KOPT-K1 (cell line): ENCODE results near the gene FBXL17.
A peak's percentile ranks its signal among the peaks of the same experiment; 100 is the strongest.

Experiments
- H3K27ac ChIP-seq: fragments of 200-600 bp; sonication (generic); 2 replicates; pipeline ENCODE4 v1.5.1; 2016; ENCODE audit warnings: antibody characterized with exemption, mild to moderate bottlenecking, low read depth, low read length; ENCODE audit not compliant: poor library complexity, severe bottlenecking
- H3K36me3 ChIP-seq: fragments of 200-600 bp; sonication (generic); 2 replicates; pipeline ENCODE4 v1.5.1; 2017; ENCODE audit warnings: antibody characterized with exemption, mild to moderate bottlenecking, low read length, moderate library complexity; ENCODE audit not compliant: insufficient read depth
- H3K9me3 ChIP-seq: fragments of 200-600 bp; sonication (generic); 2 replicates; pipeline ENCODE4 v1.5.1; 2017; ENCODE audit warnings: antibody characterized with exemption, low read length, mild to moderate bottlenecking; ENCODE audit not compliant: insufficient read depth, poor library complexity, severe bottlenecking

Gene FBXL17

DNA sequence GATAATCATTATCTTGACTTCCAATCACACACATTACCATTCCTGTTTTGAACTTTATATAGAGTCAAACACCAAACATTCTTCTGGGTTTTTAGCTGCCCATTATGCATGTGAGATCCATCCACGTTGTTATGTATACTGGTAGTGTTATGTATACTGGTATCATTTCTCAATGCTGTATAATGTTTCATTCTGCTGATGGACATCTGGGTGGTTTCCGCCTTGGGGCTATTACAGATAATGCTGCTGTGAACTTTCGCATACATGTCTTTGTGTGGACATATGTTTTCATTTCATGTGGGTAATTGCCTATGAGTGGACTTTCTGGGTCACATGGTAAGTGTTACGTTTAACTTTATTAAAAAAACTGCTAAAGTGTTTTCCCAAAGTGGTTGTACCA, 493.4 kb downstream of the FBXL17 start:
- Histone ChIP-seq H3K27ac (no peak overlapping the region), H3K9me3 (no peaks in the 10 kb centered on the region), H3K36me3 (no peaks in the 10 kb centered on the region)

GRCh38 chr5:107887166-107887943, 494.5 kb downstream of the FBXL17 start:
- H3K9me3 ChIP-seq: no peaks in the 10 kb centered on the region
- peak overlapping the region; percentile 61 for H3K27ac ChIP-seq
- H3K36me3 ChIP-seq: no peaks in the 10 kb centered on the region

GRCh38 chr5:107885601-107886000, 496.3 kb downstream of the FBXL17 start:
- no peaks in the 10 kb centered on the region for H3K36me3 ChIP-seq
- H3K27ac ChIP-seq: peak overlapping the region; percentile 56

DNA sequence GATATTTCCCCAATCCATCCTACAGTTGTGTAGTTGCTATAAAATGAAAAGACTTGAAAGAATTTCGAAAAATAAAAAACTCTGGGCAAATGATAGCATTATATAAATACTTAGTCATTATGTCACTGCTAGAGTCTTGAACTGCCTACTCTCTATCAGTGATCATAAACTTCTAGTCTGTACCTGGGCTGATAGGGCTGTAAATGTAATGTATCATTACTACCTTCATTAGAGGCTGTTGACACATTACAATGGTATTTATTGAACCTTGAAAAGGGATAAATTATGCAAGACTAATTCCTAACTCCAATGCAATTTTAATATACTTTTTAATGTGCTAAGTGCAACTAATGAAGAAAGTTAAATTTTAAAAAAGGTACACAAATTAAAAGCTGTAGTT, 497.0 kb downstream of the FBXL17 start:
- peak overlapping the region; percentile 56 for H3K27ac ChIP-seq
- H3K36me3 ChIP-seq: no peaks in the 10 kb centered on the region
- no peaks in the 10 kb centered on the region for H3K9me3 ChIP-seq

More at GRCh38 chr5:107885601-107886000, 496.3 kb downstream of the FBXL17 start:
- no peaks in the 10 kb centered on the region for H3K9me3 ChIP-seq

- Histone ChIP-seq H3K36me3 (no peaks in the 10 kb centered on the region), H3K9me3 (no peaks in the 10 kb centered on the region), H3K27ac (no peak overlapping the region)
These were observed 503.2 kb downstream of the FBXL17 start for GRCh38 chr5:107878661-107879060.

- H3K9me3 ChIP-seq: no peaks in the 10 kb centered on the region
- no peaks in the 10 kb centered on the region for H3K36me3 ChIP-seq
- no peak overlapping the region for H3K27ac ChIP-seq
These were observed 505.0 kb downstream of the FBXL17 start for GRCh38 chr5:107876906-107877305.

- Histone ChIP-seq H3K36me3 (no peaks in the 10 kb centered on the region), H3K27ac (no peak overlapping the region), H3K9me3 (no peaks in the 10 kb centered on the region)
These were observed 505.6 kb downstream of the FBXL17 start for GRCh38 chr5:107876261-107876660.

DNA sequence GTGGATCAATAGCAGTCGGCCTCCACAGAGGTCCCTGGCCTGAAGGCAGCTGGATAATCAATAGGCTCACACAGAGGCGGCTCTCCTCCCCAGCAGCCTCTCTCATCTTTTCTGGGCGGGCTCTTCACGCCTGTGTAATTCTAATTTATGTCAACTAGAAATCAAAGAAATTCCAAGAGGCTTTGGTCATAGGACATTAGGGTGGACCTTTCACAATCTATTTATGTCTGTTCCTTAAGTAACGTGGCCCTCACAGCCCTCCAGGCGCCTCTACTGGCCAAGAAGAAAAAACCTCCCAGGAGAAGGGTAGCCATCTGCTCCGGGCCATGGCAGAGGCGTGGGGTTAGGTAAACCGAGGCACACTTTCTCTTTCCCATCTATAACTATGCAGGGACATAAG, 506.1 kb downstream of the FBXL17 start:
- no peaks in the 10 kb centered on the region for H3K36me3 ChIP-seq
- no peaks in the 10 kb centered on the region for H3K9me3 ChIP-seq
- no peak overlapping the region for H3K27ac ChIP-seq

DNA sequence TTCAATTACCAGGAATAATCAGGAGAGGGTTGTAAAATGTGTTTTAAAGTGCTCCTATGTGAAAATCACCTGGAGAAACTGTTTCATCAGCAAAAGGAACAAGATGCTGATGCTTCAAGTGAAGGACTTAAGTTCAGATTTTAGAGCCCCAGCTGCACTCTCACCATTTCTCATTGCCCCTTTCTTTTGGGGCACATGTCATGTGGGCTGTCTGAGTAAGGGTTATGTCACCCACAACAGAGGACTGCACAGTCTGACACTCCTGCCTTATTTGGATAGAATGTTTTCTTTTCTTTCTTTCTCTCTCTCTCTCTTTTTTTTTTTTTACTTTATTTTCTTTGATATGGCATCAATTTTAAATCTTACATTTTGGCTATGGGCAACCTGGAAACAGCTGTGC, 507.1 kb downstream of the FBXL17 start:
- Histone ChIP-seq H3K9me3 (no peaks in the 10 kb centered on the region), H3K27ac (no peak overlapping the region)

GRCh38 chr5:107873877-107874276, 508.0 kb downstream of the FBXL17 start:
- Histone ChIP-seq H3K27ac (no peak overlapping the region), H3K9me3 (no peaks in the 10 kb centered on the region), H3K36me3 (no peaks in the 10 kb centered on the region)

More for the DNA sequence above, 507.1 kb downstream of the FBXL17 start:
- no peaks in the 10 kb centered on the region for H3K36me3 ChIP-seq

- Histone ChIP-seq H3K27ac (no peak overlapping the region), H3K36me3 (no peaks in the 10 kb centered on the region), H3K9me3 (no peaks in the 10 kb centered on the region)
These were observed 510.9 kb downstream of the FBXL17 start for GRCh38 chr5:107871023-107871422.

- H3K27ac ChIP-seq: no peak overlapping the region
- peaks cover 3% of the 10 kb centered on the region for H3K9me3 ChIP-seq
- H3K36me3 ChIP-seq: no peaks in the 10 kb centered on the region
These were observed 512.3 kb downstream of the FBXL17 start for GRCh38 chr5:107869438-107870115.

- Histone ChIP-seq H3K9me3 (peaks cover 8% of the 10 kb centered on the region), H3K36me3 (no peaks in the 10 kb centered on the region), H3K27ac (no peak overlapping the region)
These were observed 513.1 kb downstream of the FBXL17 start for GRCh38 chr5:107868650-107869409.

DNA sequence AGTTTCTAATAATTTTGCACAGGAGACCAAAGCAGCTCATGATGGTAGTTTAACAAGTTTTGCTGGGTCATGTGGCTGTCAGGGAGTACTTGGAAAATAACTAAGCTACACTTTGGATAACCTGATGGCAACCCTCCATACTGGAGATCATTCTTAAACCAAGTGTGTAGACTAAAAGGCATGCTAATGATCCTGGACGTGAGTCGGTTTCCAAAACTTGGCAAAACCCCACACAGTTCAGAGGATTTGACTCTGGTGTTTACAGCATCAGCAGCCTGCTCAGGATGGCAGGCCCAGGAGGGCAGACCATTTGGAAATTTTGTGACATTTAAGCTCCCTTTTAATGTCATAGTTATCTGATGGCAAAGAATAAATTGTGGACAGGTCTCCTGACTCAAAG, 514.6 kb downstream of the FBXL17 start:
- no peaks in the 10 kb centered on the region for H3K36me3 ChIP-seq
- H3K27ac ChIP-seq: no peak overlapping the region
- H3K9me3 ChIP-seq: peaks cover 8% of the 10 kb centered on the region

GRCh38 chr5:107864793-107865192, 517.1 kb downstream of the FBXL17 start:
- H3K9me3 ChIP-seq: peaks cover 8% of the 10 kb centered on the region
- H3K27ac ChIP-seq: no peak overlapping the region

More at GRCh38 chr5:107864793-107865192, 517.1 kb downstream of the FBXL17 start:
- no peaks in the 10 kb centered on the region for H3K36me3 ChIP-seq
